Omental fat pad (tissue), 4 donors: Measurements from ENCODE around the gene SULF2. TPM values are rescaled to one million over a fixed set of nuclear protein-coding genes. Genes with fewer than 3 reads are reported as not detected.
A peak's percentile ranks its signal among the peaks of the same experiment; 100 is the strongest.

Experiments used
- ATAC-seq: fragments of 150-250 bp; one replicate; pipeline ENCODE4 v1.9.1; 2016; ENCODE audit warnings: mild to moderate bottlenecking, moderate library complexity; ENCODE audit not compliant: low FRiP score
- DNase-seq: peaks from one replicate; pipeline ENCODE4 v3.0.0-alpha.2; 2019; ENCODE audit warnings: low spot score
- CTCF ChIP-seq, 3 donors: fragments of 450-650 bp; IDR thresholded peaks; one replicate each; pipeline ENCODE4 v1.5.1; 2016 to 2017; ENCODE audit warnings: antibody characterized with exemption in 3 of 3, mild to moderate bottlenecking in 3 of 3, moderate library complexity in 2 of 3
- total RNA-seq, 4 donors: library from RNA; depleted of rRNA; stranded (reverse); fragments of >200 nt; gene quantifications; one replicate each; pipeline ENCODE4 v1.1.0, GENCODE V29; 2016

Gene SULF2
- total RNA-seq, 4 donors from 2014 or later = 51.8 to 100 (median 68.1) TPM

- TF ChIP-seq CTCF (IDR thresholded peaks at IDR 0.05) = no peak
- DNase-seq = no peak
- no peak for ATAC-seq
Observed at GRCh38 chr20:47788741-47789080, 3.4 kb upstream of the SULF2 start.

GRCh38 chr20:47786765-47787107 is 1.5 kb upstream of the SULF2 start:
- ATAC-seq (no peak), DNase-seq (no peak)
- no peak for TF ChIP-seq CTCF (IDR thresholded peaks at IDR 0.05)

GRCh38 chr20:47785854-47786764 is 828 bp upstream of the SULF2 start:
- peak; percentile 63 for ATAC-seq
- peak in 1 of 3 donors; percentile 8 for TF ChIP-seq CTCF (IDR thresholded peaks at IDR 0.05)
- DNase-seq = peak; percentile 37

- DNase-seq (no peak), ATAC-seq (peak; percentile 22)
- TF ChIP-seq CTCF (IDR thresholded peaks at IDR 0.05) = no peak
Observed at GRCh38 chr20:47784599-47785310, 526 bp downstream of the SULF2 start.

- ATAC-seq (no peak), DNase-seq (no peak)
- TF ChIP-seq CTCF (IDR thresholded peaks at IDR 0.05) = no peak
Observed at GRCh38 chr20:47783828-47784598, 1.3 kb downstream of the SULF2 start.

- ATAC-seq (no peak), DNase-seq (no peak)
- TF ChIP-seq CTCF (IDR thresholded peaks at IDR 0.05) = no peak
Observed at GRCh38 chr20:47782920-47783552, 2.2 kb downstream of the SULF2 start.
